Subcutaneous abdominal adipose tissue (tissue), 5 donors: ENCODE data around the gene CFI.

Experiments
- H3K27ac ChIP-seq: one replicate; pipeline ENCODE4 v1.7.0; 2013; ENCODE audit warnings: low read depth, mild to moderate bottlenecking, inconsistent platforms, low read length, moderate library complexity
- H3K27me3 ChIP-seq, 5 donors: one replicate each; pipeline ENCODE4 v1.7.0; 2013; ENCODE audit warnings: low read length in 5 of 5, inconsistent platforms in 1 of 5; ENCODE audit not compliant: control insufficient read depth in 5 of 5, insufficient read depth in 4 of 5
- H3K36me3 ChIP-seq, 5 donors: one replicate each; pipeline ENCODE4 v1.7.0; 2013; ENCODE audit warnings: low read length in 5 of 5; ENCODE audit not compliant: control insufficient read depth in 5 of 5, insufficient read depth in 5 of 5
- H3K4me1 ChIP-seq, 5 donors: one replicate each; pipeline ENCODE4 v1.7.0; 2013; ENCODE audit warnings: low read length in 5 of 5, mild to moderate bottlenecking in 3 of 5, moderate library complexity in 1 of 5; ENCODE audit not compliant: control insufficient read depth in 5 of 5, insufficient read depth in 5 of 5
- H3K4me3 ChIP-seq, 5 donors: one replicate each; pipeline ENCODE4 v1.7.0; 2013; ENCODE audit warnings: low read length in 5 of 5, low read depth in 1 of 5
- H3K9ac ChIP-seq, 5 donors: one replicate each; pipeline ENCODE4 v1.7.0; 2013; ENCODE audit warnings: low read length in 5 of 5, mild to moderate bottlenecking in 4 of 5, moderate library complexity in 3 of 5
- H3K9me3 ChIP-seq, 5 donors: one replicate each; pipeline ENCODE4 v1.7.0; 2013; ENCODE audit warnings: low read length in 5 of 5; ENCODE audit not compliant: control insufficient read depth in 5 of 5
- donor health status: healthy.
- donor health status: healthy.
- donor health status: healthy.
- donor health status: healthy.
- donor health status: healthy.

Gene CFI

GRCh38 chr4:109754093-109754857 lies 47.5 kb downstream of the CFI start:
- no peak overlapping the region for H3K9ac ChIP-seq
- no peaks in the 10 kb centered on the region for H3K36me3 ChIP-seq
- no peaks in the 10 kb centered on the region for H3K9me3 ChIP-seq
- no peaks in the 10 kb centered on the region for H3K4me1 ChIP-seq
- no peak overlapping the region for H3K27ac ChIP-seq
- H3K4me3 ChIP-seq, result no peak overlapping the region
- no peaks in the 10 kb centered on the region for H3K27me3 ChIP-seq

GRCh38 chr4:109752525-109752924 lies 49.3 kb downstream of the CFI start:
- no peak overlapping the region for H3K4me3 ChIP-seq
- no peaks in the 10 kb centered on the region for H3K27me3 ChIP-seq
- H3K4me1 ChIP-seq, result no peaks in the 10 kb centered on the region
- no peaks in the 10 kb centered on the region for H3K9me3 ChIP-seq
- H3K27ac ChIP-seq, result no peak overlapping the region
- H3K9ac ChIP-seq, result no peak overlapping the region
- H3K36me3 ChIP-seq, result no peaks in the 10 kb centered on the region

- Histone ChIP-seq H3K27ac (no peak overlapping the region), H3K36me3 (no peaks in the 10 kb centered on the region), H3K9me3 (no peaks in the 10 kb centered on the region), H3K9ac (no peak overlapping the region), H3K4me1 (no peaks in the 10 kb centered on the region), H3K27me3 (no peaks in the 10 kb centered on the region), H3K4me3 (no peak overlapping the region)
Observed at GRCh38 chr4:109751852-109752251, 49.9 kb downstream of the CFI start.

- Histone ChIP-seq H3K4me1 (no peaks in the 10 kb centered on the region), H3K9me3 (no peaks in the 10 kb centered on the region), H3K4me3 (no peak overlapping the region), H3K27me3 (no peaks in the 10 kb centered on the region), H3K9ac (no peak overlapping the region), H3K27ac (no peak overlapping the region), H3K36me3 (no peaks in the 10 kb centered on the region)
Observed at GRCh38 chr4:109750652-109751244, 51.1 kb downstream of the CFI start.

GRCh38 chr4:109749388-109750082 lies 52.3 kb downstream of the CFI start:
- H3K27me3 ChIP-seq, result no peaks in the 10 kb centered on the region
- no peak overlapping the region for H3K27ac ChIP-seq
- H3K36me3 ChIP-seq, result no peaks in the 10 kb centered on the region
- no peaks in the 10 kb centered on the region for H3K4me1 ChIP-seq
- H3K4me3 ChIP-seq, result no peak overlapping the region
- H3K9ac ChIP-seq, result no peak overlapping the region
- no peaks in the 10 kb centered on the region for H3K9me3 ChIP-seq

- H3K27me3 ChIP-seq, result no peaks in the 10 kb centered on the region
- no peaks in the 10 kb centered on the region for H3K36me3 ChIP-seq
- no peak overlapping the region for H3K4me3 ChIP-seq
Observed at GRCh38 chr4:109748114-109748513, 53.7 kb downstream of the CFI start.

GRCh38 chr4:109746728-109747127 lies 55.1 kb downstream of the CFI start:
- H3K4me3 ChIP-seq, result no peak overlapping the region
- H3K9ac ChIP-seq, result no peak overlapping the region
- no peaks in the 10 kb centered on the region for H3K9me3 ChIP-seq
- no peaks in the 10 kb centered on the region for H3K4me1 ChIP-seq
- no peak overlapping the region for H3K27ac ChIP-seq
- no peaks in the 10 kb centered on the region for H3K27me3 ChIP-seq
- no peaks in the 10 kb centered on the region for H3K36me3 ChIP-seq

More at GRCh38 chr4:109748114-109748513, 53.7 kb downstream of the CFI start:
- no peak overlapping the region for H3K27ac ChIP-seq
- no peaks in the 10 kb centered on the region for H3K9me3 ChIP-seq
- H3K9ac ChIP-seq, result no peak overlapping the region
- no peaks in the 10 kb centered on the region for H3K4me1 ChIP-seq

GRCh38 chr4:109745830-109746229 lies 56.0 kb downstream of the CFI start:
- H3K27ac ChIP-seq, result no peak overlapping the region
- H3K9ac ChIP-seq, result no peak overlapping the region
- no peaks in the 10 kb centered on the region for H3K9me3 ChIP-seq
- no peaks in the 10 kb centered on the region for H3K4me1 ChIP-seq
- no peak overlapping the region for H3K4me3 ChIP-seq
- H3K36me3 ChIP-seq, result no peaks in the 10 kb centered on the region
- no peaks in the 10 kb centered on the region for H3K27me3 ChIP-seq

- Histone ChIP-seq H3K27me3 (peaks cover 0 to 6% (median 0%) of the 10 kb centered on the region in 5 donors), H3K9ac (no peak overlapping the region), H3K4me3 (no peak overlapping the region), H3K36me3 (no peaks in the 10 kb centered on the region), H3K9me3 (no peaks in the 10 kb centered on the region), H3K27ac (no peak overlapping the region), H3K4me1 (no peaks in the 10 kb centered on the region)
Observed at GRCh38 chr4:109739547-109739946, 62.3 kb downstream of the CFI start.
